GM23338 (cell line): Measurements from ENCODE around the gene MAVS. TPM values are rescaled to one million over a fixed set of nuclear protein-coding genes. Genes with fewer than 3 reads are reported as not detected.

Experiments used
- ATAC-seq: fragments of 200-7000 bp; cut with Tn5 transposase; 3 replicates; pipeline ENCODE4 v1.9.1; 2020
- DNase-seq: peaks from one replicate; pipeline ENCODE4 v3.0.0-alpha.2; 2015; ENCODE audit warnings: low spot score
- H2AFZ ChIP-seq: fragments of 200-600 bp; sonication (generic); 2 replicates; pipeline ENCODE4 v1.8.0; 2016; ENCODE audit warnings: antibody characterized with exemption, mild to moderate bottlenecking, moderate library complexity
- H3F3A ChIP-seq: fragments of 200-600 bp; sonication (generic); replicated peaks from 2 replicates; pipeline ENCODE4 v1.8.0; 2017; ENCODE audit warnings: antibody characterized with exemption, mixed run types, low read depth
- H3K27ac ChIP-seq: fragments of 200-600 bp; sonication (generic); 2 replicates; pipeline ENCODE4 v1.6.1; 2016; ENCODE audit warnings: low read depth
- H3K27me3 ChIP-seq: fragments of 200-600 bp; sonication (generic); 2 replicates; pipeline ENCODE4 v1.8.0; 2016; ENCODE audit warnings: mild to moderate bottlenecking, mixed run types, moderate library complexity; ENCODE audit not compliant: insufficient read depth
- H3K36me3 ChIP-seq: fragments of 200-600 bp; sonication (generic); 2 replicates; pipeline ENCODE4 v1.8.0; 2016; ENCODE audit warnings: mild to moderate bottlenecking; ENCODE audit not compliant: insufficient read depth
- H3K4me1 ChIP-seq: fragments of 200-600 bp; sonication (generic); 2 replicates; pipeline ENCODE4 v1.8.0; 2016; ENCODE audit warnings: mild to moderate bottlenecking, moderate library complexity; ENCODE audit not compliant: insufficient read depth
- H3K4me2 ChIP-seq: fragments of 200-600 bp; sonication (generic); 2 replicates; pipeline ENCODE4 v1.7.1; 2017; ENCODE audit warnings: mixed run types
- H3K4me3 ChIP-seq: fragments of 200-600 bp; sonication (generic); 2 replicates; pipeline ENCODE4 v1.6.1; 2016; ENCODE audit warnings: mixed run types
- H3K79me2 ChIP-seq: fragments of 200-600 bp; sonication (generic); replicated peaks from 2 replicates; pipeline ENCODE4 v1.8.0; 2017; ENCODE audit warnings: mild to moderate bottlenecking; ENCODE audit not compliant: insufficient read depth
- H3K9me2 ChIP-seq: fragments of 200-600 bp; sonication (generic); 2 replicates; pipeline ENCODE4 v1.8.0; 2017; ENCODE audit not compliant: insufficient read depth
- H4K20me1 ChIP-seq: fragments of 200-600 bp; sonication (generic); replicated peaks from 2 replicates; pipeline ENCODE4 v1.8.0; 2017; ENCODE audit warnings: mild to moderate bottlenecking; ENCODE audit not compliant: insufficient read depth
- H3K27ac Mint-ChIP-seq: 2 replicates; pipeline ENCODE4 v1.8.0; 2020; ENCODE audit warnings: inconsistent platforms, mild to moderate bottlenecking, moderate library complexity, mixed read lengths
- H3K27me3 Mint-ChIP-seq: 3 replicates; pipeline ENCODE4 v1.8.0; 2022; ENCODE audit warnings: low read depth, mild to moderate bottlenecking, moderate library complexity, mixed read lengths, inconsistent platforms; ENCODE audit not compliant: insufficient read depth, poor library complexity
- H3K36me3 Mint-ChIP-seq: 3 replicates; pipeline ENCODE4 v1.8.0; 2021; ENCODE audit warnings: low read depth, mild to moderate bottlenecking, inconsistent platforms, moderate library complexity, mixed read lengths
- H3K4me1 Mint-ChIP-seq: 3 replicates; pipeline ENCODE4 v1.8.0; 2020; ENCODE audit warnings: mild to moderate bottlenecking, inconsistent platforms, mixed read lengths
- H3K4me3 Mint-ChIP-seq: 3 replicates; pipeline ENCODE4 v1.8.0; 2021; ENCODE audit warnings: moderate library complexity, mild to moderate bottlenecking, inconsistent platforms, mixed read lengths
- H3K9me3 Mint-ChIP-seq: 3 replicates; pipeline ENCODE4 v1.8.0; 2020; ENCODE audit warnings: moderate library complexity, mild to moderate bottlenecking, inconsistent platforms, mixed read lengths
- CREB1 ChIP-seq: fragments of 250-450 bp; sonication (Bioruptor Pico); IDR thresholded peaks from 2 replicates; pipeline ENCODE4 v1.5.0; 2020; ENCODE audit warnings: low read depth, mild to moderate bottlenecking, moderate library complexity
- EZH2 ChIP-seq: fragments of 200-600 bp; sonication (generic); IDR thresholded peaks from one replicate; pipeline ENCODE4 v1.8.0; 2017; ENCODE audit warnings: antibody characterized with exemption, mild to moderate bottlenecking, low read depth; ENCODE audit not compliant: unreplicated experiment
- JUNB ChIP-seq: IDR thresholded peaks from one replicate; pipeline ENCODE4 v1.6.1; 2016; ENCODE audit warnings: antibody characterized with exemption; ENCODE audit not compliant: unreplicated experiment
- NANOG ChIP-seq: IDR thresholded peaks from 2 replicates; pipeline ENCODE4 v1.6.1; 2016; ENCODE audit warnings: antibody characterized with exemption, borderline replicate concordance
- STAT1 ChIP-seq: IDR thresholded peaks from one replicate; pipeline ENCODE4 v1.6.1; 2016; ENCODE audit warnings: antibody characterized with exemption; ENCODE audit not compliant: unreplicated experiment
- ZNF114 ChIP-seq: fragments of 250-450 bp; sonication (Bioruptor Pico); IDR thresholded peaks from 2 replicates; pipeline ENCODE4 v1.5.0; 2020; ENCODE audit warnings: mild to moderate bottlenecking, moderate library complexity
- ZNF331 ChIP-seq: fragments of 250-450 bp; sonication (Bioruptor Pico); IDR thresholded peaks from 2 replicates; pipeline ENCODE4 v1.5.0; 2020; ENCODE audit warnings: low read depth, mild to moderate bottlenecking, moderate library complexity
- polyA plus RNA-seq: library from polyadenylated mRNA; unstranded; fragments of >200 nt; fragmentation: Nextera tagmentation; extraction: Ambion mirVana; gene quantifications from 2 replicates; pipeline ENCODE4 v1.2.1, GENCODE V29; 2016
- total RNA-seq: library from RNA; depleted of rRNA; stranded (reverse); fragments of >200 nt; shearing (Covaris generic); gene quantifications from 2 replicates; pipeline ENCODE4 v1.2.3, GENCODE V29; 2014
- TF ChIP-seq, protein P1 (sequence below): IDR thresholded peaks from 2 replicates; pipeline ENCODE4 v1.6.1; 2016; ENCODE audit warnings: antibody characterized with exemption
- TF ChIP-seq, protein P2 (sequence below): fragments of 250-450 bp; sonication (Bioruptor Pico); IDR thresholded peaks from 2 replicates; pipeline ENCODE4 v1.5.0; 2020; ENCODE audit warnings: mild to moderate bottlenecking, moderate library complexity
- TF ChIP-seq, protein P3 (sequence below), 2 experiments: fragments of 200-600 bp in 1 of 2; sonication (generic) in 1 of 2; conservative IDR thresholded peaks; 2 replicates each; pipeline versions ENCODE4 v1.5.1 to v1.6.1; 2016 to 2017; ENCODE audit warnings: antibody characterized with exemption in 2 of 2, low read depth in 2 of 2, mild to moderate bottlenecking in 2 of 2, moderate library complexity in 1 of 2
- TF ChIP-seq, protein P4 (sequence below): IDR thresholded peaks from one replicate; pipeline ENCODE4 v1.6.1; 2018; ENCODE audit warnings: antibody characterized with exemption; ENCODE audit not compliant: unreplicated experiment

The MAVS gene
- total and polyA plus RNA-seq, 2 experiments from 2014 or later: 5.2 to 21.8 TPM

DNA sequence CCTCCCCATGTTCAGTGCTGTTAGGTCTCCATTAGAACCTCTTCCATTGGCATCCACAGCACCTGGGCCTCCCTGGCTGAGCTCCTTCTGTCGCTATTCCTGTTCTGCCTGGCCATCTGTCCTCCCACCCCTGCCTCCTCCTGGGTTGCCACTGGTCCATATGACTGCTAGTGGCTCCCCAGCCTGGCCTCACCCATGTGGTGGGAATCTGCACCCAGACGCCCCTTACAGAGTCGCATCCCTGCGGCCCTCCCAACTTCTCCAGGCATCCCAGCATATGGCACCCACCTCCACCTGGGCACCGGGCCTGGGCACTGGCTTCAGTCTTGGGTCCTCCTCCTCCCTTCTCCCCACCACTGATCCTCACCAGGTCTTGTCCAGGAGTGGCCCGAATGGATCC, 42.8 kb upstream of the MAVS start (continued):
- TF ChIP-seq, protein P1, sequence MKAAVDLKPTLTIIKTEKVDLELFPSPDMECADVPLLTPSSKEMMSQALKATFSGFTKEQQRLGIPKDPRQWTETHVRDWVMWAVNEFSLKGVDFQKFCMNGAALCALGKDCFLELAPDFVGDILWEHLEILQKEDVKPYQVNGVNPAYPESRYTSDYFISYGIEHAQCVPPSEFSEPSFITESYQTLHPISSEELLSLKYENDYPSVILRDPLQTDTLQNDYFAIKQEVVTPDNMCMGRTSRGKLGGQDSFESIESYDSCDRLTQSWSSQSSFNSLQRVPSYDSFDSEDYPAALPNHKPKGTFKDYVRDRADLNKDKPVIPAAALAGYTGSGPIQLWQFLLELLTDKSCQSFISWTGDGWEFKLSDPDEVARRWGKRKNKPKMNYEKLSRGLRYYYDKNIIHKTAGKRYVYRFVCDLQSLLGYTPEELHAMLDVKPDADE: no peak

GRCh38 chr20:3804254-3804751, 42.3 kb upstream of the MAVS start:
- Mint-ChIP-seq H3K27ac (no peak overlapping the region), H3K4me3 (no peak overlapping the region), H3K36me3 (peaks cover 53% of the 10 kb centered on the region), H3K4me1 (peaks cover 44% of the 10 kb centered on the region), H3K27me3 (peaks cover 23% of the 10 kb centered on the region), H3K9me3 (no peaks in the 10 kb centered on the region; the same call in 2 of the 3 replicates)
- no peak overlapping the region for H3K4me3 ChIP-seq
- no peaks in the 10 kb centered on the region for H3K9me2 ChIP-seq
- peaks cover 9% of the 10 kb centered on the region for H3F3A ChIP-seq
- no peak overlapping the region for H2AFZ ChIP-seq
- ATAC-seq: no peak
- no peak for DNase-seq
- no peaks in the 10 kb centered on the region for H3K27me3 ChIP-seq
- no peaks in the 10 kb centered on the region for H3K79me2 ChIP-seq
- no peak overlapping the region for H3K4me2 ChIP-seq
- no peaks in the 10 kb centered on the region; the same call in 1 of the 2 replicates for H4K20me1 ChIP-seq
- H3K4me1 ChIP-seq: peaks cover 30% of the 10 kb centered on the region
- no peaks in the 10 kb centered on the region for H3K36me3 ChIP-seq
- H3K27ac ChIP-seq: no peak overlapping the region
- TF ChIP-seq, protein P1: no peak
- TF ChIP-seq, protein P2, sequence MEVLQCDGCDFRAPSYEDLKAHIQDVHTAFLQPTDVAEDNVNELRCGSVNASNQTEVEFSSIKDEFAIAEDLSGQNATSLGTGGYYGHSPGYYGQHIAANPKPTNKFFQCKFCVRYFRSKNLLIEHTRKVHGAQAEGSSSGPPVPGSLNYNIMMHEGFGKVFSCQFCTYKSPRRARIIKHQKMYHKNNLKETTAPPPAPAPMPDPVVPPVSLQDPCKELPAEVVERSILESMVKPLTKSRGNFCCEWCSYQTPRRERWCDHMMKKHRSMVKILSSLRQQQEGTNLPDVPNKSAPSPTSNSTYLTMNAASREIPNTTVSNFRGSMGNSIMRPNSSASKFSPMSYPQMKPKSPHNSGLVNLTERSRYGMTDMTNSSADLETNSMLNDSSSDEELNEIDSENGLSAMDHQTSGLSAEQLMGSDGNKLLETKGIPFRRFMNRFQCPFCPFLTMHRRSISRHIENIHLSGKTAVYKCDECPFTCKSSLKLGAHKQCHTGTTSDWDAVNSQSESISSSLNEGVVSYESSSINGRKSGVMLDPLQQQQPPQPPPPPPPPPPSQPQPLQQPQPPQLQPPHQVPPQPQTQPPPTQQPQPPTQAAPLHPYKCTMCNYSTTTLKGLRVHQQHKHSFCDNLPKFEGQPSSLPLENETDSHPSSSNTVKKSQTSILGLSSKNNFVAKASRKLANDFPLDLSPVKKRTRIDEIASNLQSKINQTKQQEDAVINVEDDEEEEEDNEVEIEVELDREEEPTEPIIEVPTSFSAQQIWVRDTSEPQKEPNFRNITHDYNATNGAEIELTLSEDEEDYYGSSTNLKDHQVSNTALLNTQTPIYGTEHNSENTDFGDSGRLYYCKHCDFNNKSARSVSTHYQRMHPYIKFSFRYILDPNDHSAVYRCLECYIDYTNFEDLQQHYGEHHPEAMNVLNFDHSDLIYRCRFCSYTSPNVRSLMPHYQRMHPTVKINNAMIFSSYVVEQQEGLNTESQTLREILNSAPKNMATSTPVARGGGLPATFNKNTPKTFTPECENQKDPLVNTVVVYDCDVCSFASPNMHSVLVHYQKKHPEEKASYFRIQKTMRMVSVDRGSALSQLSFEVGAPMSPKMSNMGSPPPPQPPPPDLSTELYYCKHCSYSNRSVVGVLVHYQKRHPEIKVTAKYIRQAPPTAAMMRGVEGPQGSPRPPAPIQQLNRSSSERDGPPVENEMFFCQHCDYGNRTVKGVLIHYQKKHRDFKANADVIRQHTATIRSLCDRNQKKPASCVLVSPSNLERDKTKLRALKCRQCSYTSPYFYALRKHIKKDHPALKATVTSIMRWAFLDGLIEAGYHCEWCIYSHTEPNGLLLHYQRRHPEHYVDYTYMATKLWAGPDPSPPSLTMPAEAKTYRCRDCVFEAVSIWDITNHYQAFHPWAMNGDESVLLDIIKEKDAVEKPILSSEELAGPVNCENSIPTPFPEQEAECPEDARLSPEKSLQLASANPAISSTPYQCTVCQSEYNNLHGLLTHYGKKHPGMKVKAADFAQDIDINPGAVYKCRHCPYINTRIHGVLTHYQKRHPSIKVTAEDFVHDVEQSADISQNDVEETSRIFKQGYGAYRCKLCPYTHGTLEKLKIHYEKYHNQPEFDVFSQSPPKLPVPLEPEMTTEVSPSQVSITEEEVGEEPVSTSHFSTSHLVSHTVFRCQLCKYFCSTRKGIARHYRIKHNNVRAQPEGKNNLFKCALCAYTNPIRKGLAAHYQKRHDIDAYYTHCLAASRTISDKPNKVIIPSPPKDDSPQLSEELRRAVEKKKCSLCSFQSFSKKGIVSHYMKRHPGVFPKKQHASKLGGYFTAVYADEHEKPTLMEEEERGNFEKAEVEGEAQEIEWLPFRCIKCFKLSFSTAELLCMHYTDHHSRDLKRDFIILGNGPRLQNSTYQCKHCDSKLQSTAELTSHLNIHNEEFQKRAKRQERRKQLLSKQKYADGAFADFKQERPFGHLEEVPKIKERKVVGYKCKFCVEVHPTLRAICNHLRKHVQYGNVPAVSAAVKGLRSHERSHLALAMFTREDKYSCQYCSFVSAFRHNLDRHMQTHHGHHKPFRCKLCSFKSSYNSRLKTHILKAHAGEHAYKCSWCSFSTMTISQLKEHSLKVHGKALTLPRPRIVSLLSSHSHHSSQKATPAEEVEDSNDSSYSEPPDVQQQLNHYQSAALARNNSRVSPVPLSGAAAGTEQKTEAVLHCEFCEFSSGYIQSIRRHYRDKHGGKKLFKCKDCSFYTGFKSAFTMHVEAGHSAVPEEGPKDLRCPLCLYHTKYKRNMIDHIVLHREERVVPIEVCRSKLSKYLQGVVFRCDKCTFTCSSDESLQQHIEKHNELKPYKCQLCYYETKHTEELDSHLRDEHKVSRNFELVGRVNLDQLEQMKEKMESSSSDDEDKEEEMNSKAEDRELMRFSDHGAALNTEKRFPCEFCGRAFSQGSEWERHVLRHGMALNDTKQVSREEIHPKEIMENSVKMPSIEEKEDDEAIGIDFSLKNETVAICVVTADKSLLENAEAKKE: no peak
- no peak for TF ChIP-seq ZNF114
- TF ChIP-seq, protein P3, sequence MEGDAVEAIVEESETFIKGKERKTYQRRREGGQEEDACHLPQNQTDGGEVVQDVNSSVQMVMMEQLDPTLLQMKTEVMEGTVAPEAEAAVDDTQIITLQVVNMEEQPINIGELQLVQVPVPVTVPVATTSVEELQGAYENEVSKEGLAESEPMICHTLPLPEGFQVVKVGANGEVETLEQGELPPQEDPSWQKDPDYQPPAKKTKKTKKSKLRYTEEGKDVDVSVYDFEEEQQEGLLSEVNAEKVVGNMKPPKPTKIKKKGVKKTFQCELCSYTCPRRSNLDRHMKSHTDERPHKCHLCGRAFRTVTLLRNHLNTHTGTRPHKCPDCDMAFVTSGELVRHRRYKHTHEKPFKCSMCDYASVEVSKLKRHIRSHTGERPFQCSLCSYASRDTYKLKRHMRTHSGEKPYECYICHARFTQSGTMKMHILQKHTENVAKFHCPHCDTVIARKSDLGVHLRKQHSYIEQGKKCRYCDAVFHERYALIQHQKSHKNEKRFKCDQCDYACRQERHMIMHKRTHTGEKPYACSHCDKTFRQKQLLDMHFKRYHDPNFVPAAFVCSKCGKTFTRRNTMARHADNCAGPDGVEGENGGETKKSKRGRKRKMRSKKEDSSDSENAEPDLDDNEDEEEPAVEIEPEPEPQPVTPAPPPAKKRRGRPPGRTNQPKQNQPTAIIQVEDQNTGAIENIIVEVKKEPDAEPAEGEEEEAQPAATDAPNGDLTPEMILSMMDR (conservative IDR thresholded peaks at IDR 0.05; ENCODE audit: low read depth in 2 of 2): no peak
- no peak for TF ChIP-seq JUNB
- no peak for TF ChIP-seq STAT1
- no peak for TF ChIP-seq EZH2
- no peak for TF ChIP-seq CREB1 (CRISPR knock-in tag)
- no peak for TF ChIP-seq NANOG
- TF ChIP-seq, protein P4, sequence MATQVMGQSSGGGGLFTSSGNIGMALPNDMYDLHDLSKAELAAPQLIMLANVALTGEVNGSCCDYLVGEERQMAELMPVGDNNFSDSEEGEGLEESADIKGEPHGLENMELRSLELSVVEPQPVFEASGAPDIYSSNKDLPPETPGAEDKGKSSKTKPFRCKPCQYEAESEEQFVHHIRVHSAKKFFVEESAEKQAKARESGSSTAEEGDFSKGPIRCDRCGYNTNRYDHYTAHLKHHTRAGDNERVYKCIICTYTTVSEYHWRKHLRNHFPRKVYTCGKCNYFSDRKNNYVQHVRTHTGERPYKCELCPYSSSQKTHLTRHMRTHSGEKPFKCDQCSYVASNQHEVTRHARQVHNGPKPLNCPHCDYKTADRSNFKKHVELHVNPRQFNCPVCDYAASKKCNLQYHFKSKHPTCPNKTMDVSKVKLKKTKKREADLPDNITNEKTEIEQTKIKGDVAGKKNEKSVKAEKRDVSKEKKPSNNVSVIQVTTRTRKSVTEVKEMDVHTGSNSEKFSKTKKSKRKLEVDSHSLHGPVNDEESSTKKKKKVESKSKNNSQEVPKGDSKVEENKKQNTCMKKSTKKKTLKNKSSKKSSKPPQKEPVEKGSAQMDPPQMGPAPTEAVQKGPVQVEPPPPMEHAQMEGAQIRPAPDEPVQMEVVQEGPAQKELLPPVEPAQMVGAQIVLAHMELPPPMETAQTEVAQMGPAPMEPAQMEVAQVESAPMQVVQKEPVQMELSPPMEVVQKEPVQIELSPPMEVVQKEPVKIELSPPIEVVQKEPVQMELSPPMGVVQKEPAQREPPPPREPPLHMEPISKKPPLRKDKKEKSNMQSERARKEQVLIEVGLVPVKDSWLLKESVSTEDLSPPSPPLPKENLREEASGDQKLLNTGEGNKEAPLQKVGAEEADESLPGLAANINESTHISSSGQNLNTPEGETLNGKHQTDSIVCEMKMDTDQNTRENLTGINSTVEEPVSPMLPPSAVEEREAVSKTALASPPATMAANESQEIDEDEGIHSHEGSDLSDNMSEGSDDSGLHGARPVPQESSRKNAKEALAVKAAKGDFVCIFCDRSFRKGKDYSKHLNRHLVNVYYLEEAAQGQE: no peak
- TF ChIP-seq ZNF331 (CRISPR knock-in tag): no peak
